K562 (cell line): Measurements from ENCODE around the gene PRDM10. TPM values are rescaled to one million over a fixed set of nuclear protein-coding genes. Genes with fewer than 3 reads are reported as not detected.

ENCODE experiments used
- ATAC-seq: fragments of 200-7000 bp; cut with Tn5 transposase; 3 replicates; pipeline ENCODE4 v1.9.1; 2020; ENCODE audit warnings: moderate library complexity
- BruUV-seq: library from RNA; stranded (reverse); fragments of 400-500 nt; replicated peaks from 2 replicates; lab custom pipeline; 2021; lab: Mats Ljungman, UMichigan
- CTCF ChIA-PET: fragments of 300-600 bp; formaldehyde crosslinking; extraction: SDS; loops from one replicate; lab custom pipeline; 2021; ENCODE audit warnings: low intra/inter-chr PET ratio; lab: Yijun Ruan, JAX
- POLR2A ChIA-PET: fragments of 300-600, 350-650 bp; sonication (Branson Sonifier 250); formaldehyde crosslinking; extraction: SDS; loops from one replicate; lab custom pipeline; 2021; ENCODE audit warnings: antibody characterized with exemption, inconsistent platforms; lab: Yijun Ruan, JAX
- DNase-seq, 4 experiments: peaks; one replicate each; pipeline versions ENCODE4 v3.0.0 to v3.0.0-alpha.2; 2011 to 2018; ENCODE audit warnings: low spot score in 3 of 4, mixed read lengths in 3 of 4; ENCODE audit errors: extremely low read depth in 1 of 4
- FAIRE-seq: peaks from 2 replicates; lab custom pipeline; 2011; peaks lifted over from hg19 to GRCh38; lab: Jason Lieb, UNC
- H2AFZ ChIP-seq: 2 replicates; pipeline ENCODE4 v1.6.0; 2011; ENCODE audit warnings: low read depth, low read length, control low read depth, inconsistent platforms
- H3K27ac ChIP-seq: fragments of 200-600 bp; 3 replicates; pipeline ENCODE4 v1.8.0; 2011; ENCODE audit warnings: low read depth, mild to moderate bottlenecking, control low read depth, inconsistent platforms, low read length, moderate library complexity, mixed read lengths; ENCODE audit errors: extremely low read depth
- H3K27me3 ChIP-seq, 2 experiments: fragments of 300-600 bp in 1 of 2; 2 replicates in 1 of 2; 3 replicates in 1 of 2; pipeline versions ENCODE4 v1.6.0 to v1.8.0; 2011; ENCODE audit warnings: inconsistent platforms in 2 of 2, low read length in 2 of 2, mild to moderate bottlenecking in 1 of 2, mixed read lengths in 1 of 2, moderate library complexity in 1 of 2; ENCODE audit not compliant: control insufficient read depth in 2 of 2, insufficient read depth in 2 of 2
- H3K36me3 ChIP-seq: fragments of 300-600 bp; 3 replicates; pipeline ENCODE4 v1.8.0; 2011; ENCODE audit warnings: mild to moderate bottlenecking, low read length, inconsistent platforms; ENCODE audit not compliant: control insufficient read depth, insufficient read depth
- H3K4me1 ChIP-seq, 2 experiments: fragments of 200-600 bp in 1 of 2; replicated peaks in 1 of 2; 2 replicates in 1 of 2; 3 replicates in 1 of 2; pipeline versions ENCODE4 v1.5.1 to v1.8.0; 2011; ENCODE audit warnings: inconsistent platforms in 2 of 2, low read length in 2 of 2, mild to moderate bottlenecking in 1 of 2, mixed read lengths in 1 of 2, moderate library complexity in 1 of 2; ENCODE audit not compliant: control insufficient read depth in 2 of 2, insufficient read depth in 2 of 2
- H3K4me2 ChIP-seq: 2 replicates; pipeline ENCODE4 v1.6.1; 2011; ENCODE audit warnings: low read length, control low read depth, inconsistent platforms, mixed read lengths; ENCODE audit not compliant: insufficient read depth
- H3K4me3 ChIP-seq: fragments of 200-600 bp; sonication (generic), shearing (Covaris generic); 2 replicates; pipeline ENCODE4 v1.5.1; 2016; ENCODE audit warnings: control low read depth, inconsistent platforms
- H3K79me2 ChIP-seq: fragments of 200-600 bp; 3 replicates; pipeline ENCODE4 v1.8.0; 2011; ENCODE audit warnings: low read length, inconsistent platforms; ENCODE audit not compliant: control insufficient read depth, insufficient read depth
- H3K9ac ChIP-seq, 2 experiments: 2 replicates each; pipeline versions ENCODE4 v1.6.0 to v1.6.1; 2011; ENCODE audit warnings: low read depth in 2 of 2, low read length in 2 of 2, control low read depth in 1 of 2, inconsistent platforms in 1 of 2, mild to moderate bottlenecking in 1 of 2, mixed read lengths in 1 of 2; ENCODE audit not compliant: insufficient read depth in 1 of 2
- H3K9me1 ChIP-seq: one replicate; pipeline ENCODE4 v1.6.0; 2011; ENCODE audit warnings: inconsistent platforms, mild to moderate bottlenecking, low read length, moderate library complexity; ENCODE audit not compliant: control insufficient read depth, insufficient read depth
- H3K9me3 ChIP-seq: replicated peaks from 2 replicates; pipeline ENCODE4 v1.5.1; 2011; ENCODE audit warnings: low read depth, low read length, inconsistent platforms; ENCODE audit not compliant: control insufficient read depth, insufficient read depth
- H4K20me1 ChIP-seq: replicated peaks from 2 replicates; pipeline ENCODE4 v1.6.1; 2011; ENCODE audit warnings: low read length, inconsistent platforms, mixed read lengths; ENCODE audit not compliant: control insufficient read depth, insufficient read depth
- EP300 ChIP-seq: IDR thresholded peaks from 2 replicates; pipeline ENCODE4 v1.6.1; 2012; ENCODE audit warnings: low read length, improper control_type of control experiment
- EP400 ChIP-seq: fragments of 450-650 bp; IDR thresholded peaks from 2 replicates; pipeline ENCODE4 v1.6.1; 2017; ENCODE audit warnings: antibody characterized with exemption, mild to moderate bottlenecking, moderate library complexity
- GTF2E2 ChIP-seq: fragments of 200-800 bp; sonication (Bioruptor generic); IDR thresholded peaks from 2 replicates; pipeline ENCODE4 v1.6.1; 2016; ENCODE audit warnings: missing genetic modification characterization, missing compliant biosample characterization
- HCFC1 ChIP-seq: IDR thresholded peaks from 2 replicates; pipeline ENCODE4 v1.6.1; 2012; ENCODE audit warnings: low read depth, low read length, improper control_type of control experiment
- IRF2 ChIP-seq: sonication (generic); formaldehyde crosslinking; IDR thresholded peaks from 2 replicates; pipeline ENCODE4 v1.8.1; 2022; ENCODE audit warnings: mild to moderate bottlenecking, missing genetic modification reagents
- POLR2H ChIP-seq: IDR thresholded peaks from 2 replicates; pipeline ENCODE4 v1.6.1; 2016; ENCODE audit warnings: missing genetic modification characterization, low read depth, mild to moderate bottlenecking, control low read depth, missing compliant biosample characterization, moderate library complexity
- SREBF1 ChIP-seq: fragments of 150-350 bp; IDR thresholded peaks from 2 replicates; pipeline ENCODE4 v1.6.1; 2014; ENCODE audit warnings: antibody characterized with exemption, low read depth, low read length, borderline replicate concordance
- TCF7 ChIP-seq: sonication (generic); IDR thresholded peaks from 2 replicates; pipeline ENCODE4 v1.6.1; 2016; ENCODE audit warnings: antibody characterized with exemption, borderline replicate concordance
- XRCC4 ChIP-seq: IDR thresholded peaks from one replicate; pipeline ENCODE4 v1.6.1; 2011; ENCODE audit not compliant: insufficient read depth, insufficient read length; ENCODE audit errors: extremely low read depth
- ZC3H4 ChIP-seq: sonication (generic); formaldehyde crosslinking; IDR thresholded peaks from 2 replicates; pipeline ENCODE4 v1.9.0; 2021; ENCODE audit warnings: missing genetic modification reagents, borderline replicate concordance
- ZNF695 ChIP-seq: fragments of 450-650 bp; formaldehyde crosslinking; IDR thresholded peaks from 2 replicates; pipeline ENCODE4 v1.4.0; 2020; ENCODE audit warnings: mild to moderate bottlenecking, moderate library complexity
- ZNF764 ChIP-seq: fragments of 250-450 bp; sonication (Bioruptor Pico); IDR thresholded peaks from 2 replicates; pipeline ENCODE4 v1.4.0; 2020; ENCODE audit warnings: low read depth, mild to moderate bottlenecking, moderate library complexity
- WGBS: fragments of 100-300 bp; shearing (Covaris generic); methylation state at CpG from one replicate; pipeline ENCODE4 v1.1.6; 2016; ENCODE audit warnings: low coverage, mixed read lengths; ENCODE audit not compliant: insufficient coverage; ENCODE audit errors: missing lambda C conversion rate; 5-methylcytosine and 5-hydroxymethylcytosine counted together
- in situ Hi-C: fragments of 300-500 bp; cut with MboI; formaldehyde crosslinking; loops from 4 replicates; pipeline ENCODE4 v1.15.0; 2018; ENCODE audit warnings: inconsistent platforms, mixed read lengths
- intact Hi-C: fragments of 100-400 bp; cut with micrococcal nuclease; formaldehyde crosslinking; loops from 2 replicates; pipeline ENCODE4 v1.14.2; 2022
- polyA plus RNA-seq, 8 experiments: library from polyadenylated mRNA; depleted of rRNA in 4 of 8; stranded (reverse) in 5 of 8; unstranded in 3 of 8; fragments of >200 nt; fragmentation: Nextera tagmentation in 2 of 8; fragmentation: Illumina TruSeq in 1 of 8; extraction: Ambion mirVana in 2 of 8; extraction: Trizol in 1 of 8; gene quantifications; 2 replicates each; pipeline versions ENCODE4 v1.2.1 to v1.2.3, GENCODE V29; 2011 to 2014; ENCODE audit warnings: inconsistent platforms in 1 of 8, missing spikeins in 1 of 8
- total RNA-seq, 7 experiments: library from RNA; depleted of rRNA in 6 of 7; stranded (reverse); fragments of >200 nt in 6 of 7; fragmentation: Illumina TruSeq in 2 of 7; extraction: Trizol in 2 of 7; gene quantifications; 2 replicates each; pipeline versions ENCODE4 v1.2.1 to v1.2.3, GENCODE V29; 2011 to 2021; ENCODE audit warnings: low replicate concordance in 1 of 7
- TF ChIP-seq, protein P1 (sequence below): sonication (generic); formaldehyde crosslinking; IDR thresholded peaks from 2 replicates; pipeline ENCODE4 v1.8.1; 2023; ENCODE audit warnings: mild to moderate bottlenecking, missing genetic modification reagents

Gene PRDM10
- total and polyA plus RNA-seq, 9 of the 15 experiments (the other 6 are each of a cell fraction or from before 2014, with no cell fraction given): 0.89 to 9.3 (median 4.5) TPM

DNA sequence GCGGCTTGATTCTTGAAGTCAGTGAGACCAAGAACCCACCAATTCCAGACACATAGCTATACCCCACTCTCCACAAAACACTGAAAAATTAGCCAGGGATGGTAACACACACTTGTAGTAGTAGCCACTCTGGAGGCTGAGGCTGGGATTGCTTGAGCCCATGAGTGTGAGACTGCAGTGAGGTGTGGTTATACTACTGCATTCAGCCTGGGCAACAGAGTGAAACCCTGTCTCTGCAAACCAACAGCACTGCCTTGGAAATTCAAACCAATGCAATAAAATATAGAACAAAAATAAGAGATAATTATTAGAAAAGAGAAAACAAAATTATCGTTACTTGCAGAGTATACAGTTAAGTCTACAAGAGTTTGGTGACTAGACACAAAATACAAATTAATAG, 20.2 kb upstream of the PRDM10 start:
- no peak overlapping the region for H3K27ac ChIP-seq
- WGBS: 38% methylated on average over 1 of the region's 2 CpGs
- DNase-seq (no peak), FAIRE-seq (no peak), ATAC-seq (peak; percentile 39; the same call in 2 of the 3 replicates)
- H2AFZ ChIP-seq: no peak overlapping the region
- POLR2A ChIA-PET: interaction anchor here (1.4 kb wide), 1 partner anchor 16 kb away, joined by 3 read pairs; no protein-coding TSS in a partner anchor
- BruUV-seq: no TSS peak
- H3K79me2 ChIP-seq: no peaks in the 10 kb centered on the region
- no peaks in the 10 kb centered on the region for H3K9me3 ChIP-seq
- no peaks in the 10 kb centered on the region for H3K4me1 ChIP-seq
- CTCF ChIA-PET: no interaction called here
- no peak overlapping the region for H3K9ac ChIP-seq
- H3K27me3 ChIP-seq: no peaks in the 10 kb centered on the region
- no peak overlapping the region for H3K4me3 ChIP-seq
- in situ Hi-C loops: no loop called here
- no peaks in the 10 kb centered on the region for H4K20me1 ChIP-seq
- no peaks in the 10 kb centered on the region for H3K9me1 ChIP-seq
- H3K36me3 ChIP-seq: no peaks in the 10 kb centered on the region
- H3K4me2 ChIP-seq: no peak overlapping the region
- intact Hi-C loops: no loop called here
- no peak for TF ChIP-seq POLR2H (tag)
- TF ChIP-seq HCFC1: no peak
- no peak for TF ChIP-seq ZNF695 (CRISPR knock-in tag)
- TF ChIP-seq, protein P1, sequence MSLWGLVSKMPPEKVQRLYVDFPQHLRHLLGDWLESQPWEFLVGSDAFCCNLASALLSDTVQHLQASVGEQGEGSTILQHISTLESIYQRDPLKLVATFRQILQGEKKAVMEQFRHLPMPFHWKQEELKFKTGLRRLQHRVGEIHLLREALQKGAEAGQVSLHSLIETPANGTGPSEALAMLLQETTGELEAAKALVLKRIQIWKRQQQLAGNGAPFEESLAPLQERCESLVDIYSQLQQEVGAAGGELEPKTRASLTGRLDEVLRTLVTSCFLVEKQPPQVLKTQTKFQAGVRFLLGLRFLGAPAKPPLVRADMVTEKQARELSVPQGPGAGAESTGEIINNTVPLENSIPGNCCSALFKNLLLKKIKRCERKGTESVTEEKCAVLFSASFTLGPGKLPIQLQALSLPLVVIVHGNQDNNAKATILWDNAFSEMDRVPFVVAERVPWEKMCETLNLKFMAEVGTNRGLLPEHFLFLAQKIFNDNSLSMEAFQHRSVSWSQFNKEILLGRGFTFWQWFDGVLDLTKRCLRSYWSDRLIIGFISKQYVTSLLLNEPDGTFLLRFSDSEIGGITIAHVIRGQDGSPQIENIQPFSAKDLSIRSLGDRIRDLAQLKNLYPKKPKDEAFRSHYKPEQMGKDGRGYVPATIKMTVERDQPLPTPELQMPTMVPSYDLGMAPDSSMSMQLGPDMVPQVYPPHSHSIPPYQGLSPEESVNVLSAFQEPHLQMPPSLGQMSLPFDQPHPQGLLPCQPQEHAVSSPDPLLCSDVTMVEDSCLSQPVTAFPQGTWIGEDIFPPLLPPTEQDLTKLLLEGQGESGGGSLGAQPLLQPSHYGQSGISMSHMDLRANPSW (CRISPR knock-in tag): no peak
- no peak for TF ChIP-seq ZC3H4 (CRISPR knock-in tag)
- no peak for TF ChIP-seq XRCC4
- no peak for TF ChIP-seq ZNF764 (CRISPR knock-in tag)
- TF ChIP-seq EP400: no peak
- no peak for TF ChIP-seq EP300
- no peak for TF ChIP-seq TCF7
- no peak for TF ChIP-seq IRF2 (CRISPR knock-in tag)
- TF ChIP-seq SREBF1: no peak
- TF ChIP-seq GTF2E2: no peak
